Left lung (tissue), 10 donors: Measurements from ENCODE around the gene GINS2. TPM values are rescaled to one million over a fixed set of nuclear protein-coding genes. Genes with fewer than 3 reads are reported as not detected.

Source experiments
- ATAC-seq: fragments of 200-7000 bp; cut with Tn5 transposase; one replicate; pipeline ENCODE4 v1.9.1; 2020; ENCODE audit warnings: moderate library complexity
- DNase-seq, 4 donors: peaks; one replicate each; pipeline ENCODE4 v3.0.0-alpha.2; 2013 to 2020
- H3K27ac ChIP-seq, 2 donors: fragments of 200-600 bp; sonication (generic) in 1 of 2; one replicate each; pipeline versions ENCODE4 v1.5.0 to v1.8.0; 2020 to 2021
- H3K27me3 ChIP-seq, 2 donors: fragments of 200-600 bp; sonication (generic) in 1 of 2; one replicate each; pipeline versions ENCODE4 v1.5.0 to v1.8.0; 2020 to 2021
- H3K36me3 ChIP-seq, 2 donors: fragments of 200-600 bp; sonication (generic) in 1 of 2; one replicate each; pipeline versions ENCODE4 v1.5.0 to v1.8.0; 2020 to 2021
- H3K4me1 ChIP-seq, 2 donors: fragments of 200-600 bp; one replicate each; pipeline ENCODE4 v1.8.0; 2021
- H3K4me3 ChIP-seq, 2 donors: fragments of 200-600 bp; sonication (generic) in 1 of 2; one replicate each; pipeline versions ENCODE4 v1.5.0 to v1.8.0; 2020 to 2021; ENCODE audit warnings: mild to moderate bottlenecking in 1 of 2
- H3K9me3 ChIP-seq, 2 donors: fragments of 200-600 bp; sonication (generic) in 1 of 2; one replicate each; pipeline versions ENCODE4 v1.5.0 to v1.8.0; 2020 to 2021
- CTCF ChIP-seq, 2 donors: fragments of 200-600 bp; sonication (generic) in 1 of 2; IDR thresholded peaks; one replicate each; pipeline versions ENCODE4 v1.5.0 to v1.8.0; 2021; ENCODE audit warnings: antibody characterized with exemption in 2 of 2
- intact Hi-C, 2 donors: fragments of 100-400 bp; cut with DNase I; formaldehyde crosslinking; loops; one replicate each; pipeline versions ENCODE4 v1.11.2 to v1.14.2; 2022
- polyA plus RNA-seq, 6 donors: library from polyadenylated mRNA; unstranded; fragments of 120-200 nt; gene quantifications; one replicate each; pipeline ENCODE4 v1.2.1, GENCODE V29; 2013; ENCODE audit not compliant: insufficient read length in 6 of 6
- total RNA-seq, 2 donors: library from RNA; stranded (reverse); fragmentation: NEBNext Ultra II Directional; extraction: Animal tissue kit (Norgen Biotek cat#: 25700); gene quantifications; one replicate each; pipeline ENCODE4 v1.2.1, GENCODE V29; 2021
- donor health status: DM: no; HTN: yes; CAD: no.
- donor health status: DM: no; HTN: no; CAD: no.

The GINS2 gene
- total and polyA plus RNA-seq, 8 donors: 4.2 to 17.4 (median 13.8) TPM

- Histone ChIP-seq H3K27ac (no peak overlapping the region), H3K36me3 (peaks cover 0 to 59% of the 10 kb centered on the region in 2 donors), H3K4me3 (no peak overlapping the region), H3K9me3 (no peaks in the 10 kb centered on the region), H3K27me3 (no peaks in the 10 kb centered on the region), H3K4me1 (peaks cover 9 to 37% of the 10 kb centered on the region in 2 donors)
- intact Hi-C loops: no loop called here
- TF ChIP-seq CTCF (IDR thresholded peaks at IDR 0.05): no peak
- DNase-seq (no peak), ATAC-seq (no peak)
These were observed 39.2 kb downstream of the GINS2 start for GRCh38 chr16:85649411-85650134.

GRCh38 chr16:85648805-85649204 lies 39.9 kb downstream of the GINS2 start:
- ATAC-seq: no peak
- H3K9me3 ChIP-seq: no peaks in the 10 kb centered on the region

GRCh38 chr16:85648070-85648714 lies 40.6 kb downstream of the GINS2 start:
- no peak for DNase-seq
- Histone ChIP-seq H3K36me3 (peaks cover 0 to 47% of the 10 kb centered on the region in 2 donors), H3K4me1 (peaks cover 9 to 38% of the 10 kb centered on the region in 2 donors), H3K9me3 (no peaks in the 10 kb centered on the region), H3K27ac (no peak overlapping the region), H3K27me3 (no peaks in the 10 kb centered on the region), H3K4me3 (no peak overlapping the region)
- ATAC-seq: no peak
- TF ChIP-seq CTCF (IDR thresholded peaks at IDR 0.05): no peak
- intact Hi-C loops: no loop called here

More at GRCh38 chr16:85648805-85649204, 39.9 kb downstream of the GINS2 start:
- peaks cover 9 to 38% of the 10 kb centered on the region in 2 donors for H3K4me1 ChIP-seq
- no peak for TF ChIP-seq CTCF (IDR thresholded peaks at IDR 0.05)
- no peak overlapping the region for H3K27ac ChIP-seq
- H3K36me3 ChIP-seq: peaks cover 0 to 52% of the 10 kb centered on the region in 2 donors
- no peak overlapping the region for H3K4me3 ChIP-seq
- intact Hi-C loops: no loop called here
- H3K27me3 ChIP-seq: no peaks in the 10 kb centered on the region
- no peak for DNase-seq

GRCh38 chr16:85646976-85647375 lies 41.8 kb downstream of the GINS2 start:
- H3K9me3 ChIP-seq: no peaks in the 10 kb centered on the region
- intact Hi-C loops: no loop called here
- no peak for DNase-seq
- H3K27me3 ChIP-seq: no peaks in the 10 kb centered on the region
- peaks cover 0 to 47% of the 10 kb centered on the region in 2 donors for H3K36me3 ChIP-seq
- H3K27ac ChIP-seq: no peak overlapping the region
- H3K4me1 ChIP-seq: peaks cover 9 to 41% of the 10 kb centered on the region in 2 donors
- no peak overlapping the region for H3K4me3 ChIP-seq
- no peak for TF ChIP-seq CTCF (IDR thresholded peaks at IDR 0.05)
- ATAC-seq: no peak

- Histone ChIP-seq H3K4me3 (no peak overlapping the region), H3K4me1 (peaks cover 11 to 41% of the 10 kb centered on the region in 2 donors), H3K27me3 (no peaks in the 10 kb centered on the region), H3K27ac (no peak overlapping the region), H3K36me3 (peaks cover 0 to 49% of the 10 kb centered on the region in 2 donors), H3K9me3 (no peaks in the 10 kb centered on the region)
- intact Hi-C loops: no loop called here
- no peak for ATAC-seq
- no peak for DNase-seq
- TF ChIP-seq CTCF (IDR thresholded peaks at IDR 0.05): no peak
These were observed 42.3 kb downstream of the GINS2 start for GRCh38 chr16:85646358-85646907.
